H1 (cell line): ENCODE results near the gene DNASE1. TPM values are rescaled to one million over a fixed set of nuclear protein-coding genes. Genes with fewer than 3 reads are reported as not detected.

Experiments
- MAFK ChIP-seq: IDR thresholded peaks from 2 replicates; pipeline ENCODE4 v1.6.1; 2012; ENCODE audit warnings: low read depth, mild to moderate bottlenecking, improper control_type of control experiment, low read length
- polyA plus RNA-seq, 7 experiments: library from polyadenylated mRNA; depleted of rRNA in 3 of 7; stranded (reverse) in 5 of 7; unstranded in 2 of 7; fragments of >200 nt in 5 of 7; fragments of 200-250 nt in 2 of 7; gene quantifications; 1 replicate in 5 of 7; 2 replicates in 1 of 7; 4 replicates in 1 of 7; pipeline versions ENCODE4 v1.2.1 to v1.2.3, GENCODE V29; 2011 to 2013; ENCODE audit warnings: missing spikeins in 2 of 7, mixed read lengths in 2 of 7
- total RNA-seq: library from RNA; stranded (reverse); fragmentation: NEBNext Ultra II Directional; extraction: Animal tissue kit (Norgen Biotek cat#: 25700); gene quantifications from 2 replicates; pipeline ENCODE4 v1.2.1, GENCODE V29; 2021

The DNASE1 gene
- total and polyA plus RNA-seq, 2 of the 8 experiments (the other 6 are each of a cell fraction or from before 2014, with no cell fraction given) = 11.5 to 16.7 TPM

- no peak for TF ChIP-seq MAFK
- TF ChIP-seq, all 59 proteins: peak for 0
Measured at GRCh38 chr16:3673676-3674377, 19.3 kb downstream of the DNASE1 start (continued).
